HepG2 (cell line): ENCODE results near the gene CSRNP3. TPM values are rescaled to one million over a fixed set of nuclear protein-coding genes. Genes with fewer than 3 reads are reported as not detected.
A peak's percentile ranks its signal among the peaks of the same experiment; 100 is the strongest.

Source experiments
- ATAC-seq: fragments of 200-7000 bp; cut with Tn5 transposase; 3 replicates; pipeline ENCODE4 v1.9.1; 2020; ENCODE audit warnings: mild to moderate bottlenecking, moderate library complexity
- BruUV-seq: library from RNA; stranded (reverse); fragments of 400-500 nt; replicated peaks from 2 replicates; lab custom pipeline; 2021; lab: Mats Ljungman, UMichigan
- CTCF ChIA-PET: fragments of 300-600 bp; formaldehyde crosslinking; extraction: SDS; loops from one replicate; lab custom pipeline; 2021; ENCODE audit warnings: low total read pairs, inconsistent platforms, low intra/inter-chr PET ratio; lab: Yijun Ruan, JAX
- POLR2A ChIA-PET: fragments of 350-600 bp; sonication (Branson Sonifier 250); formaldehyde crosslinking; loops from one replicate; lab custom pipeline; 2020; ENCODE audit warnings: antibody characterized with exemption, inconsistent platforms; lab: Yijun Ruan, JAX
- DNase-seq: peaks from one replicate; pipeline ENCODE4 v3.0.0-alpha.2; 2015; ENCODE audit warnings: low spot score
- FAIRE-seq: peaks from 3 replicates; lab custom pipeline; 2011; peaks lifted over from hg19 to GRCh38; lab: Jason Lieb, UNC
- H2AFZ ChIP-seq: one replicate; pipeline ENCODE4 v1.6.1; 2011; ENCODE audit warnings: low read length, inconsistent platforms
- H3K27ac ChIP-seq: fragments of 300-600 bp; 3 replicates; pipeline ENCODE4 v1.8.0; 2011; ENCODE audit warnings: mixed run types, mild to moderate bottlenecking, mixed read lengths, low read length, inconsistent platforms; ENCODE audit not compliant: insufficient read depth; ENCODE audit errors: extremely low read length
- H3K27me3 ChIP-seq, 2 experiments: fragments of 200-600 bp in 1 of 2; 2 replicates in 1 of 2; 3 replicates in 1 of 2; pipeline versions ENCODE4 v1.6.0 to v1.8.0; 2011; ENCODE audit warnings: low read length in 2 of 2, mild to moderate bottlenecking in 2 of 2, moderate library complexity in 2 of 2, inconsistent platforms in 1 of 2; ENCODE audit not compliant: insufficient read depth in 2 of 2, control insufficient read depth in 1 of 2
- H3K36me3 ChIP-seq, 2 experiments: fragments of 200-600 bp in 1 of 2; replicated peaks in 1 of 2; 2 replicates in 1 of 2; 3 replicates in 1 of 2; pipeline versions ENCODE4 v1.5.1 to v1.8.0; 2011; ENCODE audit warnings: low read length in 2 of 2, inconsistent platforms in 1 of 2; ENCODE audit not compliant: insufficient read depth in 2 of 2, control insufficient read depth in 1 of 2
- H3K4me1 ChIP-seq: 2 replicates; pipeline ENCODE4 v1.5.1; 2012; ENCODE audit warnings: low read length, inconsistent platforms; ENCODE audit not compliant: insufficient read depth
- H3K4me2 ChIP-seq: 2 replicates; pipeline ENCODE4 v1.6.0; 2011; ENCODE audit warnings: low read depth, low read length, inconsistent platforms
- H3K4me3 ChIP-seq, 3 experiments: fragments of 200-600 bp in 1 of 3; sonication (generic), shearing (Covaris generic) in 1 of 3; replicated peaks in 1 of 3; 2 replicates each; pipeline ENCODE4 v1.5.1; 2011 to 2016; ENCODE audit warnings: low read length in 3 of 3, inconsistent platforms in 2 of 3, low read depth in 2 of 3, mild to moderate bottlenecking in 2 of 3, control low read depth in 1 of 3, mixed read lengths in 1 of 3; ENCODE audit not compliant: insufficient read depth in 1 of 3
- H3K79me2 ChIP-seq: one replicate; pipeline ENCODE4 v1.6.1; 2011; ENCODE audit warnings: low read length, inconsistent platforms; ENCODE audit not compliant: insufficient read depth
- H3K9ac ChIP-seq: 2 replicates; pipeline ENCODE4 v1.6.0; 2011; ENCODE audit warnings: mild to moderate bottlenecking, low read depth, low read length, inconsistent platforms; ENCODE audit not compliant: insufficient read depth
- H3K9me3 ChIP-seq: 2 replicates; pipeline ENCODE4 v1.5.1; 2012; ENCODE audit warnings: mild to moderate bottlenecking, low read length
- H4K20me1 ChIP-seq: 2 replicates; pipeline ENCODE4 v1.6.0; 2011; ENCODE audit warnings: inconsistent platforms, mild to moderate bottlenecking, low read length, moderate library complexity; ENCODE audit not compliant: insufficient read depth
- CCDC6 ChIP-seq: sonication (generic); formaldehyde crosslinking; IDR thresholded peaks from 2 replicates; pipeline ENCODE4 v1.8.1; 2022; ENCODE audit warnings: mild to moderate bottlenecking, missing genetic modification reagents, moderate library complexity
- FOXO1 ChIP-seq: sonication (generic); formaldehyde crosslinking; IDR thresholded peaks from 2 replicates; pipeline ENCODE4 v1.4.0; 2020; ENCODE audit warnings: missing genetic modification reagents
- GATAD1 ChIP-seq: IDR thresholded peaks from 2 replicates; pipeline ENCODE4 v1.6.1; 2016; ENCODE audit warnings: missing genetic modification reagents, missing compliant biosample characterization
- GPN1 ChIP-seq: sonication (generic); formaldehyde crosslinking; IDR thresholded peaks from 2 replicates; pipeline ENCODE4 v1.5.1; 2020; ENCODE audit warnings: missing genetic modification reagents, borderline replicate concordance
- HMGA1 ChIP-seq: sonication (generic); formaldehyde crosslinking; conservative IDR thresholded peaks from 2 replicates; pipeline ENCODE4 v1.4.0; 2020; ENCODE audit warnings: missing genetic modification reagents
- MEF2D ChIP-seq: sonication (generic); formaldehyde crosslinking; IDR thresholded peaks from 2 replicates; pipeline ENCODE4 v1.5.1; 2020; ENCODE audit warnings: mild to moderate bottlenecking, missing genetic modification reagents
- MTF2 ChIP-seq: sonication (generic); formaldehyde crosslinking; IDR thresholded peaks from 2 replicates; pipeline ENCODE4 v1.5.0; 2020; ENCODE audit warnings: missing genetic modification reagents, borderline replicate concordance
- PHF5A ChIP-seq: IDR thresholded peaks from one replicate; pipeline ENCODE4 v1.6.1; 2018; ENCODE audit warnings: low read depth, missing genetic modification reagents; ENCODE audit not compliant: unreplicated experiment
- RNF2 ChIP-seq: fragments of 450-650 bp; conservative IDR thresholded peaks from 2 replicates; pipeline ENCODE4 v1.6.1; 2016; ENCODE audit warnings: low read depth
- SRF ChIP-seq: IDR thresholded peaks from 2 replicates; pipeline ENCODE4 v1.6.1; 2011; ENCODE audit warnings: mild to moderate bottlenecking, low read depth, low read length, moderate library complexity
- STAT5B ChIP-seq: sonication (generic); formaldehyde crosslinking; IDR thresholded peaks from 2 replicates; pipeline ENCODE4 v1.4.0; 2020; ENCODE audit warnings: missing genetic modification reagents
- ZC3H13 ChIP-seq: sonication (generic); formaldehyde crosslinking; IDR thresholded peaks from 2 replicates; pipeline ENCODE4 v1.8.1; 2023; ENCODE audit warnings: mild to moderate bottlenecking, missing genetic modification reagents, moderate library complexity
- ZNF234 ChIP-seq: sonication (generic); formaldehyde crosslinking; conservative IDR thresholded peaks from 2 replicates; pipeline ENCODE4 v1.5.1; 2020; ENCODE audit warnings: mild to moderate bottlenecking, missing genetic modification reagents
- ZNF446 ChIP-seq: sonication (generic); formaldehyde crosslinking; IDR thresholded peaks from 2 replicates; pipeline ENCODE4 v1.5.0; 2020; ENCODE audit warnings: mild to moderate bottlenecking, missing genetic modification reagents
- ZNF484 ChIP-seq: sonication (generic); formaldehyde crosslinking; IDR thresholded peaks from 2 replicates; pipeline ENCODE4 v1.5.1; 2020; ENCODE audit warnings: mild to moderate bottlenecking, low read depth, missing genetic modification reagents, borderline replicate concordance
- whole genome bisulfite sequencing: methylation state at CpG from one replicate; pipeline ENCODE4 v1.1.6; 2017; ENCODE audit warnings: low lambda C conversion rate; 5-methylcytosine and 5-hydroxymethylcytosine counted together
- in situ Hi-C: cut with HindIII; loops from 2 replicates; pipeline ENCODE4 v1.10.0; 2017; ENCODE audit warnings: low pct_unique_long_range_greater_than_20kb; ENCODE audit not compliant: extremely low pct_ligation_motif_present
- intact Hi-C: fragments of 100-400 bp; cut with micrococcal nuclease; formaldehyde crosslinking; loops from one replicate; pipeline ENCODE4 v1.10.0; 2022; ENCODE audit not compliant: unreplicated experiment
- polyA plus RNA-seq, 8 experiments: library from polyadenylated mRNA; depleted of rRNA in 3 of 8; stranded (reverse) in 7 of 8; unstranded in 1 of 8; fragments of >200 nt; fragmentation: Illumina TruSeq in 4 of 8; extraction: Trizol in 4 of 8; gene quantifications; 2 replicates each; pipeline versions ENCODE4 v1.2.1 to v1.2.3, GENCODE V29; 2011 to 2016; ENCODE audit warnings: low read depth in 4 of 8, missing spikeins in 1 of 8, mixed read lengths in 1 of 8; ENCODE audit not compliant: insufficient read depth in 1 of 8
- total RNA-seq, 5 experiments: library from RNA; depleted of rRNA; stranded (reverse); fragments of >200 nt; fragmentation: Illumina TruSeq; extraction: Trizol; gene quantifications; 2 replicates each; pipeline ENCODE4 v1.2.3, GENCODE V29; 2016; ENCODE audit warnings: low read depth in 1 of 5
- TF ChIP-seq, protein P1 (sequence below): sonication (generic); formaldehyde crosslinking; IDR thresholded peaks from 2 replicates; pipeline ENCODE4 v1.4.0; 2020; ENCODE audit warnings: missing genetic modification reagents
- TF ChIP-seq, protein P2 (sequence below): sonication (generic); formaldehyde crosslinking; IDR thresholded peaks from 2 replicates; pipeline ENCODE4 v1.4.0; 2020; ENCODE audit warnings: missing genetic modification reagents
- TF ChIP-seq, protein P3 (sequence below): fragments of 450-650 bp; IDR thresholded peaks from 2 replicates; pipeline ENCODE4 v1.6.1; 2016

The CSRNP3 gene
- total and polyA plus RNA-seq, 2 of the 13 experiments (the other 11 are each of a cell fraction or from before 2014, with no cell fraction given), result not detected

- in situ Hi-C loops (no loop called here), intact Hi-C loops (no loop called here)
- no peaks in the 10 kb centered on the region for H3K9me3 ChIP-seq
- ATAC-seq (peak; percentile 23; the same call in 1 of the 3 replicates), DNase-seq (no peak), FAIRE-seq (no peak)
- no TSS peak for BruUV-seq
- no peak overlapping the region for H3K4me2 ChIP-seq
- no peak overlapping the region for H3K27ac ChIP-seq
- POLR2A ChIA-PET, result no interaction called here
- H3K4me3 ChIP-seq, result no peak overlapping the region
- H3K36me3 ChIP-seq, result no peaks in the 10 kb centered on the region
- H3K79me2 ChIP-seq, result no peaks in the 10 kb centered on the region
- TF ChIP-seq STAT5B (CRISPR knock-in tag) (no peak), MEF2D (CRISPR knock-in tag) (no peak), FOXO1 (CRISPR knock-in tag) (no peak), ZNF484 (CRISPR knock-in tag) (no peak), ZNF446 (no peak), HMGA1 (CRISPR knock-in tag) (no peak), ZNF234 (no peak), RNF2 (no peak), GPN1 (CRISPR knock-in tag) (no peak), GATAD1 (CRISPR knock-in tag) (no peak), SRF (no peak), ZC3H13 (CRISPR knock-in tag) (no peak), CCDC6 (CRISPR knock-in tag) (no peak), MTF2 (CRISPR knock-in tag) (no peak), PHF5A (no peak)
- TF ChIP-seq, protein P1, sequence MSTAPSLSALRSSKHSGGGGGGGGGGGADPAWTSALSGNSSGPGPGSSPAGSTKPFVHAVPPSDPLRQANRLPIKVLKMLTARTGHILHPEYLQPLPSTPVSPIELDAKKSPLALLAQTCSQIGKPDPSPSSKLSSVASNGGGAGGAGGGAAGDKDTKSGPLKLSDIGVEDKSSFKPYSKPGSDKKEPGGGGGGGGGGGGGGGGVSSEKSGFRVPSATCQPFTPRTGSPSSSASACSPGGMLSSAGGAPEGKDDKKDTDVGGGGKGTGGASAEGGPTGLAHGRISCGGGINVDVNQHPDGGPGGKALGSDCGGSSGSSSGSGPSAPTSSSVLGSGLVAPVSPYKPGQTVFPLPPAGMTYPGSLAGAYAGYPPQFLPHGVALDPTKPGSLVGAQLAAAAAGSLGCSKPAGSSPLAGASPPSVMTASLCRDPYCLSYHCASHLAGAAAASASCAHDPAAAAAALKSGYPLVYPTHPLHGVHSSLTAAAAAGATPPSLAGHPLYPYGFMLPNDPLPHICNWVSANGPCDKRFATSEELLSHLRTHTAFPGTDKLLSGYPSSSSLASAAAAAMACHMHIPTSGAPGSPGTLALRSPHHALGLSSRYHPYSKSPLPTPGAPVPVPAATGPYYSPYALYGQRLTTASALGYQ (CRISPR knock-in tag), result no peak
- TF ChIP-seq, protein P2, sequence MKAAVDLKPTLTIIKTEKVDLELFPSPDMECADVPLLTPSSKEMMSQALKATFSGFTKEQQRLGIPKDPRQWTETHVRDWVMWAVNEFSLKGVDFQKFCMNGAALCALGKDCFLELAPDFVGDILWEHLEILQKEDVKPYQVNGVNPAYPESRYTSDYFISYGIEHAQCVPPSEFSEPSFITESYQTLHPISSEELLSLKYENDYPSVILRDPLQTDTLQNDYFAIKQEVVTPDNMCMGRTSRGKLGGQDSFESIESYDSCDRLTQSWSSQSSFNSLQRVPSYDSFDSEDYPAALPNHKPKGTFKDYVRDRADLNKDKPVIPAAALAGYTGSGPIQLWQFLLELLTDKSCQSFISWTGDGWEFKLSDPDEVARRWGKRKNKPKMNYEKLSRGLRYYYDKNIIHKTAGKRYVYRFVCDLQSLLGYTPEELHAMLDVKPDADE (CRISPR knock-in tag), result no peak
- TF ChIP-seq, protein P3, sequence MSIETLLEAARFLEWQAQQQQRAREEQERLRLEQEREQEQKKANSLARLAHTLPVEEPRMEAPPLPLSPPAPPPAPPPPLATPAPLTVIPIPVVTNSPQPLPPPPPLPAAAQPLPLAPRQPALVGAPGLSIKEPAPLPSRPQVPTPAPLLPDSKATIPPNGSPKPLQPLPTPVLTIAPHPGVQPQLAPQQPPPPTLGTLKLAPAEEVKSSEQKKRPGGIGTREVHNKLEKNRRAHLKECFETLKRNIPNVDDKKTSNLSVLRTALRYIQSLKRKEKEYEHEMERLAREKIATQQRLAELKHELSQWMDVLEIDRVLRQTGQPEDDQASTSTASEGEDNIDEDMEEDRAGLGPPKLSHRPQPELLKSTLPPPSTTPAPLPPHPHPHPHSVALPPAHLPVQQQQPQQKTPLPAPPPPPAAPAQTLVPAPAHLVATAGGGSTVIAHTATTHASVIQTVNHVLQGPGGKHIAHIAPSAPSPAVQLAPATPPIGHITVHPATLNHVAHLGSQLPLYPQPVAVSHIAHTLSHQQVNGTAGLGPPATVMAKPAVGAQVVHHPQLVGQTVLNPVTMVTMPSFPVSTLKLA, result no peak
- WGBS, result 7% methylated on average over 2 of the region's 4 CpGs
- H2AFZ ChIP-seq, result no peak overlapping the region
- no peaks in the 10 kb centered on the region for H3K4me1 ChIP-seq
- no peak overlapping the region for H3K9ac ChIP-seq
- no peaks in the 10 kb centered on the region for H3K27me3 ChIP-seq
- H4K20me1 ChIP-seq, result no peaks in the 10 kb centered on the region
- CTCF ChIA-PET, result no interaction called here
Observed at GRCh38 chr2:165427686-165428085, 41.8 kb upstream of the CSRNP3 start.
